Fibroblast of skin of scalp (primary cell): ENCODE measurements around the gene TMEM247.
"Not testable (repeated sequence)": the region's sequence is repeated elsewhere in the genome, so short reads cannot be mapped to it uniquely, and the experiment has no call there.

ENCODE experiments used
- DNase-seq: peaks from one replicate; pipeline ENCODE4 v3.0.0-alpha.2; 2013

The TMEM247 gene

DNA sequence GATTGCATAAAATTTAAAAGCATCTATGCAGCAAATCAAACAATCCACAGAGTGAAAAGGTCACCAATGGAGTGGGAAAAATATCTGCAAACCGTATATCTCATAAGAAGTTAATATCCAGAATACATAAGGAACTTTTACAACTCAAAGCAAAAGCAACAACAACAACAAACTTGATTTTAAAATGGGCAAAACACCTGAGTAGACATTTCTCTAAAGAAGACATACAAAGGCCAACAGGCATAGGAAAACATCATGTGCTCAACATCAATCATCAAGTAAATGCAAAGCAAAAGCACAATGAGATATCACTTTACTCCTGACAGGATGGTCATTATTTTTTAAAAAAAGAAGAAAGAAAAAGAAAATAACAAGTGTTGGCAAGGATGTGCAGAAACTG, 38.1 kb downstream of the TMEM247 start:
- no peak for DNase-seq

DNA sequence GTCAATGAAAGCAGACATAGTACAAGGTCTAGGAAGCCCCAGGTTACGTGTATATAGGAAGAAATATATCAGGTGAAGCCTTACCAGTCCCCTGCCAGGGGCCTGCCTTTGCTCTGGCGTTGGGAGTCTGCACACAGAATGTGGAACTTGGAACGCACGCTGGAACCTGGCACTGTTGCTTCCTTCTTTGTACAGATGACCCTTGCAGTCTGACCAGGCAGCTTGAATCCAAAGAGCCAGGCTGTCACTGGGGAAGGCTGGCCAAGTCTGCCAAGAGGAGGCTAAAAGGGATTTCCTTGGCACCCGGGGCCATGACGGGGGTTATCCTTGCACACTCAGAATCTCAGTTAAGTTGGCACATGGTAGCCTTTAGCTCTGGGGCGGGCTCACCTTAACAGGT, 39.5 kb downstream of the TMEM247 start:
- no peak for DNase-seq

DNA sequence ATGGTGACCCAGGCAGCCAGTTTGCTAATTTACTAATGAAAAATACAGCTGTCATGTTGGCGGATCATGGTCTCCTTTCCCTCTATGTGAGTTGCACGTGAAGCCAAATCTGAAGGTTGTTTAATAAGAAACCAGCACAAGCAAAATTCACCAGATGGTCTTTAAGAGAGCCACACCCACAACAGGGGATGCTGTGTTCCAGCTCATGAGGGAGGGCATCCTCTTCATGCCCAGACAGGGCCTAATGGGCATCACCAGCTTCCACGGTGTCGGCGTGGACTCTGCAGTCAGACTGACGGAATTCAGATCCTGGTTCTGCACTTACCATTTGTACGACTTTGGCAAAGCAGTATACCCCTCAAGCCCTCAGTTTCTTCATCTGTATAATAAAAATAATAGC, 39.9 kb downstream of the TMEM247 start:
- no peak for DNase-seq

DNA sequence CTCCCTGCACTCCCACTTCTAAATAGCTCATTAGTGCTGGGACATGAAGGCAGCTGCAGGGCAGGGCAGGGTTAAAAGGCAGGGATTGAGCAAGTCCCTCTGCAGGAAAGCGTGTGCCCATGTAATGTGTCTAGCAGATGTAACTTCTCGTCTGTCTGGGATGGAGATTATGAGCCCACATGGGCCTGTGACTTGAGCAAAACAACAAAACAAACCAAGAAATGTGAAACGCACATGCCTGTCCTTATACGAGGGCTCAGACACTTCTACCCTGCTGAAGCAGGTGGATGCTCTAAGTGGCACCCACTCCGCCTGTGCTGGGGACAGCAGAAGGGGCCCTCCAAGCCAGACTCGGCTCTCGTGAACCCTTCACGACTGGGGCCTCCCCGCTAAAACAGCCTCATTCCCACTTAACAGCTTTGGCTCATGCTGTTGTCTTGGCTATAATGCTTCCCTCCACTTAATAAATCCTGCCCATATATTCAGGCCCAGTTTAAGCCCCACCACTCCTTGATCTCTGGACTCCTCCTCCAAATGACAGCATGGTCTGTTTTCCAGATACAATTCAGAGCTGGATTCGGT, 40.9 kb downstream of the TMEM247 start:
- no peak for DNase-seq

DNA sequence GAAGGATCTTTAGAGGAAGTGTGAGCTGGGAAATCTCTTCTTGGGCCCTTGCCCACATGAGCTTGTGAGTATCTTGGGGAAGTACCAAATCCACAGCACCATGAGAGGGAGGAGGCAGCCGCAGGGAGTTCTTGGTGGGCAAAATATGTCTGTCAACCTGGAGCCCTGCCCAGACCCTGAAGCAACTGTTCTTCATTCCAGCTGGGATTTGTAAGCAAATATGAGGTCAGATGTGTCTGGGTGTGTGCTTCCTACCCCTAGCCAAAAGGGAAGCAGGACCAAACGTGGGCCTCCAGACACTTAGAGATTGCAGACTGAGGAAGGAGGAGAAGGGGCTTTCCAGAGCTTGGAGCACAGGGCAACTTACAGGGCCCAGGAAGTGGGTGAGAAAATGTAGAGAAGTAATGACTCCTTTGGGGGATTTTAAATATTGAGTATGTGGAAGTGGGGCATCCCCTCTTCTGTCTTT, 41.9 kb downstream of the TMEM247 start:
- peak; percentile 80 for DNase-seq

DNA sequence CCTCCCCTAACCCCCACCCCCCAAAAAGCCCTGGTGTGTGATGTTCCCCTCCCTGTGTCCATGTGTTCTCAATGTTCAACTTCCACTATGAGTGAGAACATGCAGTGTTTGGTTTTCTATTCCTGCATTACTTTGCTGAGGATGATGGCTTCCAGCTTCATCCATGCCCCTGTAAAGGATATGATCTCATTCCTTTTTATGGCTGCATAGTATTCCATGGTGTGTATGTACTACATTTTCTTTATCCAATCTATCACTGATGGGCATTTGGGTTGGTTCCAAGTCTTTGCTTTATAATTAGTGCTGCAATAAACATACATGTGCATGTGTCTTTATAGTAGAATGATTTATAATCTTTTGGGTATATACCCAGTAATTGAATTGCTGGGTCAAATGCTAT, 43.0 kb downstream of the TMEM247 start:
- not testable (repeated sequence) for DNase-seq

DNA sequence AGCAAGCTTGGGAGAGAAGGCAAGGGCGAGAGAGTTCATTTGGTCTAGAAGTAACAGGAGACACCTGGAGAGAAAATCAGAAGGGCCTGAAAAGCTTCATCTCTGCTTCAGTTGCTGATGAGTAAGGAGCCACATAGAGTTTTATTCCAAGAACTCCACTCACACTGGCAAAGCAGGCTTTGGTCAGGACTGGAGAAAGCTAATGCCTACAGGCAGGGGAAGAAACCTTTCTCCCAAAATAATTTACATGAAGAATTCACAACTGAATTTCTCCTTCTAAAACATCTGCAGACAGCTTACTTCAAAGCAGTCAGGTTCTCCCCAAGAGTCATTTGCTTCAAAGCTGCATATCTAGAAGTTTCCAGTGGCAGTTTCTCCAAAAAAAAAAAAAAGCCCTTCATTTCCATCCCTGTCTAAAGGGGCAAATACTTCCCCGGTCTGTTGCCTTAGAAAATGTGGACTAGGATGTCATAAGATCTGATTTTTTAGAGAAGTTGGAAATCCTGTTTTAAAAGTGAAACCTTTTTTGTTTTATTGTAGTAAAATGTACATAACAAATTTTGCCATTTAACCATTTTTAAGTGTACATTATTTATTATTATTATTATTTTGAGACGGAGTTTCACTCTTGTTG, 46.3 kb downstream of the TMEM247 start:
- DNase-seq: no peak

DNA sequence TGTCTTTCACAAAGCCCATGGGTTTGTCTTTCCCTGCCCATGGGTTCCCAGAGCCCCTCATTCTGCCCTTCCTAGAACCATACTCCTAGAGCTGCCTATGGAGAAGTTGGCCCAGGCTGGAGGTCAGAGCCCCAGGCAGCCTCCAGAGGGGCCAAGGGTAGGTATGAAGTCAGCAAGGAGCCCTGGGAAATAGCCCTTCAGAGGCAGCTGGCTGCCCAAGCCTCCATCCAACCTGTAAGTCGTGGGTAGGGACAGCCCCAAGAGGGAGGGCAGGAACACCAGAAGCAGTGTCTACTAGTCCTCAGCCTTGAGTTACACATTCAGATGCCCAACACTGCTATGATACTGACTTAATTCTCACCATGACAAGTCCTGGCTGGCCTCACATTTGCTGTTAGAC, 49.5 kb downstream of the TMEM247 start:
- no peak for DNase-seq

DNA sequence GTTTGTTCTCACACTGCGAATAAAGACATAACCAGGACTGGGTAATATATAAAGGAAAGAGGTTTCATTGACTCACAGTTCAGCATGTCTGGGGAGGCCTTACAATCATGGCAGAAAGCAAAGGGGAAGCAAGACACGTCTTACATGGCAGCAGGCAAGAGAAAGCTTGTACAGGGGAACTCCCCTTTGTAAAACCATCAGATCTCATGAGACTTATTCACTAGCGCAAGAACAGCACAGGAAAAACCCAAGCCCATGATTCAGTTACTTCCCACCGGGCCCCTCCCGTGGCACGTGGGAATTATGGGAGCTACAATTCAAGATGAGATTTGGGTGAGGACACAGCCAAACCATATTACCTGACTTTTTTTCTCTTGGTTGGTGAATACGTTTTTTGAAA, 51.3 kb downstream of the TMEM247 start:
- DNase-seq: no peak

DNA sequence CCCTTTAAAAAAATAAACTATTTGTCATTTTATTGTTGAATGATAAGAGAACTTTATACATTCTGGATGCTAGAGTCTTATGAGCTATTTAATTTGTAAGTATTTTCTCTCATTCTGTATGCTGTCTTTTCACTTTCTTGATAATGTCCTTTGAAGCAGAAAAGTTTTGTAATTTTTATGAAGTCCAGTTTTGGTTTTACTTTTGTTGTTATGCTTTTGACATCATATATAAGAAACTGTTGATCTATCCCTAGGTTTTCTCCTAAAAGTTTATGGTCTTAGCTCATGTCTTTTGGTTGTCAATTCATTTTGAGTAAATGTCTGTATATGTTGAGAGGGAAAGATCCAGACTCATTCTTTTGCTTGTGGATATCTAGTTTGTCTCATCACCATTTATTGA, 52.5 kb downstream of the TMEM247 start:
- no peak for DNase-seq
